Measurements from ENCODE around the gene KHNYN. TPM values are rescaled to one million over a fixed set of nuclear protein-coding genes. Genes with fewer than 3 reads are reported as not detected.

Gene KHNYN
- total RNA-seq, 4 donors from 2014 or later, result 16.5 to 88.6 (median 66.1) TPM

DNA sequence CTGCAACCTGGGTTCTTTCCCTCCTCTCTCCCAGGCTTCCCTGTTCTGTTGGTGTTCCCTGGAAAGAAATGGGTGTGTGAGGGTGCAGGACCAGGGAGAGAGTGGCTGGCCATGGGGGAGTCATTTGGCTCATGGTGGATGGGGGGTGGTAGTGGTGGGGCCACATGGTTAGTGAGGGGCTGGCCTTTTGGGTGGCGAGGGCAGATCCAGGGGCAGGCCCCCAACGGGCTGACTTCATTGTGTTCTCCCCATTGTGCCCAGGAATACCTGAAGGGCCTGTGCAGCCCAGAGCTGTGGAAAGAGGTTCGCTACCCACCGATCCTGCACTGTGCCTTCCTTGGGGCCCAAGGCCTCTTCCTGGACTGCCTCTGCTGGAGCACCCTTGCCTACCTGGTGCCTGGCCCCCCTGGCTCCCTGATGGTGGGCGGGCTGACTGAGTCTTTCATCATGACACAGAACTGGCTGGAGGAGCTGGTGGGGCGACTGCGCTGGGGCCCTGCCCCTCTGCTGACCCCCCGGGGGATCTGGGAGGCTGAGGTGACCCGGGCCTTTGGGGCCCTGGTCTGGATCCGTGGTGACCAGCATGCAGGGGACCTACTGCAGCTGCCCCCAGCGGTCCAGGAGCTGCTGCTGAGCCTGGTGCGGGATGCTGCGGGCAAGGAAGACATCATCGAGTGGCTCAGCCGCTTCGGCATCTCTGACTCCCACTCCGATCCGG, 22.0 kb upstream of the KHNYN start:
- intact Hi-C loops (cut with DNase I; ENCODE audit: low total_unique reads), result no loop called here
- TF ChIP-seq, protein P1, sequence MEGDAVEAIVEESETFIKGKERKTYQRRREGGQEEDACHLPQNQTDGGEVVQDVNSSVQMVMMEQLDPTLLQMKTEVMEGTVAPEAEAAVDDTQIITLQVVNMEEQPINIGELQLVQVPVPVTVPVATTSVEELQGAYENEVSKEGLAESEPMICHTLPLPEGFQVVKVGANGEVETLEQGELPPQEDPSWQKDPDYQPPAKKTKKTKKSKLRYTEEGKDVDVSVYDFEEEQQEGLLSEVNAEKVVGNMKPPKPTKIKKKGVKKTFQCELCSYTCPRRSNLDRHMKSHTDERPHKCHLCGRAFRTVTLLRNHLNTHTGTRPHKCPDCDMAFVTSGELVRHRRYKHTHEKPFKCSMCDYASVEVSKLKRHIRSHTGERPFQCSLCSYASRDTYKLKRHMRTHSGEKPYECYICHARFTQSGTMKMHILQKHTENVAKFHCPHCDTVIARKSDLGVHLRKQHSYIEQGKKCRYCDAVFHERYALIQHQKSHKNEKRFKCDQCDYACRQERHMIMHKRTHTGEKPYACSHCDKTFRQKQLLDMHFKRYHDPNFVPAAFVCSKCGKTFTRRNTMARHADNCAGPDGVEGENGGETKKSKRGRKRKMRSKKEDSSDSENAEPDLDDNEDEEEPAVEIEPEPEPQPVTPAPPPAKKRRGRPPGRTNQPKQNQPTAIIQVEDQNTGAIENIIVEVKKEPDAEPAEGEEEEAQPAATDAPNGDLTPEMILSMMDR (IDR thresholded peaks at IDR 0.05), result no peak
- no peak for TF ChIP-seq POLR2A (IDR thresholded peaks at IDR 0.05)
- H3K9me3 ChIP-seq, result no peaks in the 10 kb centered on the region
- H3K4me1 ChIP-seq, result no peaks in the 10 kb centered on the region
- H3K27ac ChIP-seq, result no peak overlapping the region
- H3K36me3 ChIP-seq, result no peaks in the 10 kb centered on the region
- H3K27me3 ChIP-seq, result no peaks in the 10 kb centered on the region
- H3K4me3 ChIP-seq, result no peak overlapping the region
- no peak for DNase-seq

DNA sequence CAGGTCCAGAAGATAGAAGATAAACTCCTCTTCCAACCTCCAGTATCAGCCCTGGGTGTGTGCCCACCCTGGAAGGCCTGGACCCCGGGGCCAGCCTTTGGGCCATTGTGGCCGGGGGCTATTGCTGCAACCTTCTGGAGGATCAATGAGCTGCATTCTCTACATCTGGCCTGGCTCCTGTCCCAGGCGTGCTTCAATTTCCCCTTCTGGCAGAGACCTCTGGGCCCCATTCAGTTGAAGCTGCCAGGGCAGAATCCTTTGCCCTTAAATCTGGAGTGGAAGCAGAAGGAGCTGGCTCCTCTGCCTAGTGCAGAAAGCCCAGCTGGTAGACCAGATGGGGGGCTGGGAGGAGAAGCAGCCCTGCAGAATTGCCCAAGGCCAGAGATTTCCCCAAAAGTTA, 21.0 kb upstream of the KHNYN start:
- no peaks in the 10 kb centered on the region for H3K36me3 ChIP-seq

DNA sequence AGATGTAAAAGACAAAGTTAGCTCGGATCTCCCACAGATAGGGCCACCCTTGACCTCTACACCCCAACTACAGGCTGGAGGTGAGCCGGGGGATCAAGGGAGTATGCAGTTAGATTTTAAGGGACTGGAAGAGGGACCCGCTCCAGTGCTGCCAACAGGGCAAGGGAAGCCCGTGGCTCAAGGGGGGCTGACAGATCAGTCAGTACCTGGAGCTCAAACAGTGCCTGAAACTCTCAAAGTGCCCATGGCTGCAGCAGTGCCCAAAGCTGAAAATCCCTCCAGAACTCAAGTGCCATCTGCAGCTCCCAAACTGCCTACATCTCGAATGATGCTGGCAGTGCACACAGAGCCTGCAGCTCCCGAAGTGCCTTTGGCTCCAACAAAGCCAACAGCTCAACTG, 20.6 kb upstream of the KHNYN start:
- no peak for DNase-seq
- Histone ChIP-seq H3K4me1 (no peaks in the 10 kb centered on the region), H3K9me3 (no peaks in the 10 kb centered on the region), H3K4me3 (no peak overlapping the region), H3K27ac (no peak overlapping the region), H3K27me3 (no peaks in the 10 kb centered on the region), H3K36me3 (no peaks in the 10 kb centered on the region)
- TF ChIP-seq, protein P1 (IDR thresholded peaks at IDR 0.05), result no peak
- TF ChIP-seq POLR2A (IDR thresholded peaks at IDR 0.05), result no peak
- intact Hi-C loops (cut with DNase I; ENCODE audit: low total_unique reads), result no loop called here

More for the DNA sequence above, 21.0 kb upstream of the KHNYN start:
- no peaks in the 10 kb centered on the region for H3K9me3 ChIP-seq
- intact Hi-C loops (cut with DNase I; ENCODE audit: low total_unique reads), result no loop called here
- no peaks in the 10 kb centered on the region for H3K4me1 ChIP-seq
- H3K27ac ChIP-seq, result no peak overlapping the region
- H3K4me3 ChIP-seq, result no peak overlapping the region
- DNase-seq, result no peak
- TF ChIP-seq, protein P1 (IDR thresholded peaks at IDR 0.05), result no peak
- TF ChIP-seq POLR2A (IDR thresholded peaks at IDR 0.05), result no peak
- no peaks in the 10 kb centered on the region for H3K27me3 ChIP-seq

DNA sequence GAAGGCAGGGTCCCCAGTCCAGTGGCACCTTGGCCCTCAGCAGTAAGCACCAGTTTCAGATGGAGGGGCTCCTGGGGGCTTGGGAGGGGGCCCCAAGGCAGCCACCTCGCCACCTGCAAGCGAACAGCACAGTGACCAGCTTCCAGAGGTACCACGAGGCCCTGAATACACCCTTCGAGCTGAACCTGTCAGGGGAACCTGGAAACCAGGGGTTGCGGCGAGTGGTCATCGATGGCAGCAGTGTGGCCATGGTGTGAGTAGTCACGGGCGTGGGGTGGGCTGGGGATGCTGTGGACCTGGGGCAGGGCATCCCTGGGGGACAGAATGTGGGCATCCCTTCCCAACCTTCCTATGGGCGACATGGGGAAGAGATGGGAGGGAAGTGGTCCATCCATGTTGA, 19.8 kb upstream of the KHNYN start:
- DNase-seq, result no peak
- no peaks in the 10 kb centered on the region for H3K36me3 ChIP-seq
- no peaks in the 10 kb centered on the region for H3K9me3 ChIP-seq

More for the DNA sequence above, 19.8 kb upstream of the KHNYN start:
- no peak for TF ChIP-seq POLR2A (IDR thresholded peaks at IDR 0.05)
- TF ChIP-seq, protein P1 (IDR thresholded peaks at IDR 0.05), result no peak
- no peak overlapping the region for H3K4me3 ChIP-seq
- H3K27ac ChIP-seq, result no peak overlapping the region
- H3K27me3 ChIP-seq, result no peaks in the 10 kb centered on the region
- no peaks in the 10 kb centered on the region for H3K4me1 ChIP-seq
- intact Hi-C loops (cut with DNase I; ENCODE audit: low total_unique reads), result no loop called here
